Psoas muscle (tissue), 8 donors: ENCODE results near the gene SRPK2. TPM values are rescaled to one million over a fixed set of nuclear protein-coding genes. Genes with fewer than 3 reads are reported as not detected.
A peak's percentile ranks its signal among the peaks of the same experiment; 100 is the strongest.

Experiments
- ATAC-seq, 4 donors: fragments of 200-7000 bp; cut with Tn5 transposase; one replicate each; pipeline ENCODE4 v1.9.1; 2020; ENCODE audit warnings: moderate library complexity in 3 of 4, mild to moderate bottlenecking in 2 of 4
- DNase-seq, 2 donors: peaks; one replicate each; pipeline ENCODE4 v3.0.0-alpha.2; 2020
- H3K27ac ChIP-seq: fragments of 200-600 bp; one replicate; pipeline ENCODE4 v1.8.0; 2022
- H3K27me3 ChIP-seq, 3 donors: fragments of 200-600 bp in 1 of 3; one replicate each; pipeline versions ENCODE4 v1.6.1 to v1.8.0; 2013 to 2022; ENCODE audit warnings: low read length in 2 of 3, mild to moderate bottlenecking in 2 of 3, moderate library complexity in 1 of 3; ENCODE audit not compliant: insufficient read depth in 3 of 3
- H3K36me3 ChIP-seq, 2 donors: fragments of 200-600 bp in 1 of 2; one replicate each; pipeline versions ENCODE4 v1.6.1 to v1.8.0; 2013 to 2022; ENCODE audit warnings: low read depth in 1 of 2, mild to moderate bottlenecking in 1 of 2, moderate library complexity in 1 of 2; ENCODE audit not compliant: insufficient read depth in 1 of 2
- H3K4me1 ChIP-seq: fragments of 200-600 bp; one replicate; pipeline ENCODE4 v1.8.0; 2022
- H3K4me3 ChIP-seq: fragments of 200-600 bp; one replicate; pipeline ENCODE4 v1.8.0; 2022; ENCODE audit warnings: mild to moderate bottlenecking
- H3K9me3 ChIP-seq: fragments of 200-600 bp; one replicate; pipeline ENCODE4 v1.8.0; 2022
- CTCF ChIP-seq: fragments of 200-600 bp; IDR thresholded peaks from one replicate; pipeline ENCODE4 v1.8.0; 2022; ENCODE audit warnings: antibody characterized with exemption
- WGBS, 3 donors: extraction: QIAGEN DNeasy Blood & Tissue Kit; methylation state at CpG; one replicate each; pipeline versions ENCODE4 v1.1.6 to v1.1.7; 2013; 5-methylcytosine and 5-hydroxymethylcytosine counted together
- intact Hi-C, 2 donors: fragments of 100-400 bp; cut with DNase I; formaldehyde crosslinking; loops; one replicate each; pipeline versions ENCODE4 v1.11.0 to v1.14.2; 2022
- polyA plus RNA-seq, 3 donors: library from polyadenylated mRNA; stranded (reverse); fragments of 200-250 nt; gene quantifications; one replicate each; pipeline ENCODE4 v1.2.3, GENCODE V29; 2013
- total RNA-seq, 4 donors: library from RNA; stranded (reverse); fragmentation: NEBNext Ultra II Directional in 2 of 4; extraction: Animal tissue kit (Norgen Biotek cat#: 25700) in 2 of 4; gene quantifications; one replicate each; pipeline versions ENCODE4 v1.2.1 to v1.2.4, GENCODE V29; 2021 to 2023
- donor health status: healthy with polysubstance abuse.
- donor health status: DM: no; HTN: no; CAD: no; lungs with moderate emphysema.
- donor health status: Bipolar disorder and iron deficiency.
- donor health status: healthy.
- donor health status: DM: yes; HTN: yes; CAD: no.
- donor health status: DM: no; HTN: no; CAD: no.
- donor health status: DM: no; HTN: no; CAD: no.
- donor health status: DM: yes; HTN: yes; CAD: no.

Gene SRPK2
- total and polyA plus RNA-seq, 7 donors, result 12.7 to 51.3 (median 33.2) TPM

- ATAC-seq (peak in 1 of 4 donors; percentile 35), DNase-seq (no peak)
- TF ChIP-seq CTCF, result no peak
- H3K27ac ChIP-seq, result no peak overlapping the region
- intact Hi-C loops, result loop anchor here in 1 of 2 donors (10.0 kb wide), 1 partner anchor 113 kb away; no protein-coding TSS in a partner anchor
- H3K9me3 ChIP-seq, result no peaks in the 10 kb centered on the region
- H3K36me3 ChIP-seq, result peaks cover 6 to 50% of the 10 kb centered on the region in 2 donors
- H3K4me1 ChIP-seq, result no peaks in the 10 kb centered on the region
- H3K27me3 ChIP-seq, result no peaks in the 10 kb centered on the region
- H3K4me3 ChIP-seq, result no peak overlapping the region
- WGBS, 3 donors, result 58 to 97% (median 86%) methylated on average over 1 of the region's 1 CpG
Observed at GRCh38 chr7:105161366-105161765, 227.4 kb downstream of the SRPK2 start.

- peaks cover 0 to 20% of the 10 kb centered on the region in 2 donors for H3K36me3 ChIP-seq
- H3K9me3 ChIP-seq, result no peaks in the 10 kb centered on the region
- no peak for TF ChIP-seq CTCF
- H3K27ac ChIP-seq, result no peak overlapping the region
- intact Hi-C loops, result loop anchor here in 1 of 2 donors (10.0 kb wide), 2 partner anchors 178 to 268 kb away; no protein-coding TSS in a partner anchor
- no peaks in the 10 kb centered on the region for H3K27me3 ChIP-seq
- H3K4me1 ChIP-seq, result peaks cover 7% of the 10 kb centered on the region
- ATAC-seq (no peak), DNase-seq (no peak)
- H3K4me3 ChIP-seq, result no peak overlapping the region
- 96% methylated on average over 3 of the region's 3 CpGs for WGBS, 3 donors
Observed at GRCh38 chr7:105157278-105157677, 231.4 kb downstream of the SRPK2 start.

- Histone ChIP-seq H3K27ac (no peak overlapping the region), H3K36me3 (peaks cover 0 to 20% of the 10 kb centered on the region in 2 donors), H3K9me3 (no peaks in the 10 kb centered on the region), H3K27me3 (no peaks in the 10 kb centered on the region), H3K4me3 (no peak overlapping the region), H3K4me1 (peaks cover 7% of the 10 kb centered on the region)
- WGBS, 3 donors, result 92 to 97% (median 97%) methylated on average over 2 of the region's 2 CpGs
- no peak for ATAC-seq
- no peak for DNase-seq
- intact Hi-C loops, result loop anchor here in 1 of 2 donors (10.0 kb wide), 2 partner anchors 178 to 268 kb away; no protein-coding TSS in a partner anchor
- no peak for TF ChIP-seq CTCF
Observed at GRCh38 chr7:105156731-105157130, 232.0 kb downstream of the SRPK2 start.

GRCh38 chr7:105154084-105154483 lies 234.6 kb downstream of the SRPK2 start:
- no peak for TF ChIP-seq CTCF
- DNase-seq, result no peak
- ATAC-seq, result no peak
- Histone ChIP-seq H3K4me1 (peaks cover 7% of the 10 kb centered on the region), H3K36me3 (peaks cover 0 to 2% of the 10 kb centered on the region in 2 donors), H3K27ac (no peak overlapping the region), H3K27me3 (no peaks in the 10 kb centered on the region), H3K9me3 (no peaks in the 10 kb centered on the region), H3K4me3 (no peak overlapping the region)
- WGBS, 3 donors, result 58 to 67% (median 59%) methylated on average over 2 of the region's 2 CpGs
- intact Hi-C loops, result loop anchor here in 1 of 2 donors (10.0 kb wide), 2 partner anchors 181 to 271 kb away; no protein-coding TSS in a partner anchor

- Histone ChIP-seq H3K27ac (no peak overlapping the region), H3K27me3 (no peaks in the 10 kb centered on the region), H3K9me3 (no peaks in the 10 kb centered on the region), H3K4me3 (no peak overlapping the region), H3K36me3 (no peaks in the 10 kb centered on the region), H3K4me1 (peaks cover 7% of the 10 kb centered on the region)
- no peak for ATAC-seq
- TF ChIP-seq CTCF, result no peak
- no peak for DNase-seq
- 81 to 88% (median 83%) methylated on average over 6 of the region's 6 CpGs for WGBS, 3 donors
- intact Hi-C loops, result loop anchor here in 1 of 2 donors (10.0 kb wide), 2 partner anchors 181 to 271 kb away; no protein-coding TSS in a partner anchor
Observed at GRCh38 chr7:105153531-105153930, 235.2 kb downstream of the SRPK2 start.
